DOHH2 (cell line): ENCODE measurements around the gene MED14.

Experiments
- H3F3A ChIP-seq: fragments of 200-600 bp; sonication (generic), shearing (Covaris generic); 2 replicates; pipeline ENCODE4 v1.6.0; 2016; ENCODE audit warnings: antibody characterized with exemption, mild to moderate bottlenecking; ENCODE audit not compliant: control insufficient read depth, insufficient read depth
- H3K27ac ChIP-seq: fragments of 200-600 bp; sonication (generic); 2 replicates; pipeline ENCODE4 v1.5.1; 2014; ENCODE audit warnings: low read depth, mild to moderate bottlenecking, low read length, moderate library complexity
- H3K27me3 ChIP-seq: fragments of 200-600 bp; sonication (generic); 2 replicates; pipeline ENCODE4 v1.6.1; 2014; ENCODE audit warnings: mild to moderate bottlenecking, low read length, mixed read lengths; ENCODE audit not compliant: control insufficient read depth
- H3K36me3 ChIP-seq: fragments of 200-600 bp; sonication (generic); 2 replicates; pipeline ENCODE4 v1.6.1; 2014; ENCODE audit warnings: mild to moderate bottlenecking, low read length, moderate library complexity, mixed read lengths; ENCODE audit not compliant: control insufficient read depth
- H3K4me1 ChIP-seq: fragments of 200-600 bp; sonication (generic); 2 replicates; pipeline ENCODE4 v1.6.1; 2014; ENCODE audit warnings: mild to moderate bottlenecking, low read length, mixed read lengths; ENCODE audit not compliant: control insufficient read depth
- H3K4me2 ChIP-seq: fragments of 200-600 bp; sonication (generic); 2 replicates; pipeline ENCODE4 v1.6.0; 2014; ENCODE audit warnings: mild to moderate bottlenecking, low read length, moderate library complexity
- H3K4me3 ChIP-seq: fragments of 200-600 bp; sonication (generic); 2 replicates; pipeline ENCODE4 v1.5.1; 2014; ENCODE audit warnings: mild to moderate bottlenecking, low read length, mixed read lengths
- H3K79me2 ChIP-seq: fragments of 200-600 bp; sonication (generic); 2 replicates; pipeline ENCODE4 v1.6.1; 2014; ENCODE audit warnings: mild to moderate bottlenecking, low read length, mixed read lengths; ENCODE audit not compliant: control insufficient read depth
- H3K9me2 ChIP-seq: fragments of 200-600 bp; sonication (generic); replicated peaks from 2 replicates; pipeline ENCODE4 v1.6.1; 2014; ENCODE audit warnings: mild to moderate bottlenecking, low read length, mixed read lengths; ENCODE audit not compliant: control insufficient read depth
- H3K9me3 ChIP-seq: fragments of 200-600 bp; sonication (generic); 2 replicates; pipeline ENCODE4 v1.6.1; 2014; ENCODE audit warnings: antibody characterized with exemption, low read length, mixed read lengths; ENCODE audit not compliant: control insufficient read depth, insufficient read depth
- H4K20me1 ChIP-seq: fragments of 200-600 bp; sonication (generic); 2 replicates; pipeline ENCODE4 v1.6.0; 2014; ENCODE audit warnings: low read depth, mild to moderate bottlenecking, antibody characterized with exemption, low read length, moderate library complexity; ENCODE audit not compliant: control insufficient read depth, insufficient read depth
- CTCF ChIP-seq: fragments of 200-600 bp; sonication (generic); IDR thresholded peaks from one replicate; pipeline ENCODE4 v1.5.1; 2014; ENCODE audit warnings: antibody characterized with exemption, mild to moderate bottlenecking, low read depth, low read length; ENCODE audit not compliant: poor library complexity, severe bottlenecking
- EZH2phosphoT487 ChIP-seq: fragments of 200-600 bp; sonication (generic); IDR thresholded peaks from 2 replicates; pipeline ENCODE4 v1.6.1; 2017; ENCODE audit warnings: borderline replicate concordance, mild to moderate bottlenecking, antibody characterized with exemption, low read length, moderate library complexity, mixed read lengths

MED14 gene

GRCh38 chrX:40773809-40774208 is 38.5 kb upstream of the MED14 start:
- Histone ChIP-seq H3K9me2 (no peaks in the 10 kb centered on the region), H3K4me2 (no peak overlapping the region)

GRCh38 chrX:40773188-40773587 is 37.8 kb upstream of the MED14 start:
- H3K27ac ChIP-seq: no peak overlapping the region
- H3K4me3 ChIP-seq: no peak overlapping the region
- H3K4me1 ChIP-seq: no peaks in the 10 kb centered on the region
- no peaks in the 10 kb centered on the region for H3F3A ChIP-seq
- no peaks in the 10 kb centered on the region for H3K9me3 ChIP-seq
- no peaks in the 10 kb centered on the region for H4K20me1 ChIP-seq
- H3K36me3 ChIP-seq: no peaks in the 10 kb centered on the region
- H3K27me3 ChIP-seq: no peaks in the 10 kb centered on the region
- H3K79me2 ChIP-seq: no peaks in the 10 kb centered on the region
- no peak overlapping the region for H3K4me2 ChIP-seq
- TF ChIP-seq EZH2phosphoT487: no peak
- no peak for TF ChIP-seq CTCF
- no peaks in the 10 kb centered on the region for H3K9me2 ChIP-seq

More at GRCh38 chrX:40773809-40774208, 38.5 kb upstream of the MED14 start:
- Histone ChIP-seq H3K36me3 (no peaks in the 10 kb centered on the region), H3F3A (no peaks in the 10 kb centered on the region), H3K27ac (no peak overlapping the region), H4K20me1 (no peaks in the 10 kb centered on the region), H3K27me3 (no peaks in the 10 kb centered on the region), H3K4me3 (no peak overlapping the region), H3K4me1 (no peaks in the 10 kb centered on the region), H3K79me2 (no peaks in the 10 kb centered on the region), H3K9me3 (no peaks in the 10 kb centered on the region)
- no peak for TF ChIP-seq EZH2phosphoT487
- no peak for TF ChIP-seq CTCF

GRCh38 chrX:40772290-40772689 is 36.9 kb upstream of the MED14 start:
- TF ChIP-seq EZH2phosphoT487: no peak
- TF ChIP-seq CTCF: no peak

GRCh38 chrX:40761762-40762161 is 26.4 kb upstream of the MED14 start:
- H4K20me1 ChIP-seq: no peaks in the 10 kb centered on the region
- TF ChIP-seq CTCF (no peak), EZH2phosphoT487 (no peak)
- no peak overlapping the region for H3K4me3 ChIP-seq
- no peaks in the 10 kb centered on the region for H3K27me3 ChIP-seq
- H3K36me3 ChIP-seq: no peaks in the 10 kb centered on the region
- no peaks in the 10 kb centered on the region for H3F3A ChIP-seq
- no peak overlapping the region for H3K4me2 ChIP-seq
- H3K79me2 ChIP-seq: no peaks in the 10 kb centered on the region
- H3K4me1 ChIP-seq: no peaks in the 10 kb centered on the region
- no peak overlapping the region for H3K27ac ChIP-seq
- no peaks in the 10 kb centered on the region for H3K9me3 ChIP-seq
- H3K9me2 ChIP-seq: no peaks in the 10 kb centered on the region

More at GRCh38 chrX:40772290-40772689, 36.9 kb upstream of the MED14 start:
- H3F3A ChIP-seq: no peaks in the 10 kb centered on the region
- H3K36me3 ChIP-seq: no peaks in the 10 kb centered on the region
- no peak overlapping the region for H3K27ac ChIP-seq
- no peaks in the 10 kb centered on the region for H4K20me1 ChIP-seq
- H3K27me3 ChIP-seq: no peaks in the 10 kb centered on the region
- H3K4me1 ChIP-seq: no peaks in the 10 kb centered on the region
- H3K9me2 ChIP-seq: no peaks in the 10 kb centered on the region
- no peaks in the 10 kb centered on the region for H3K9me3 ChIP-seq
- no peaks in the 10 kb centered on the region for H3K79me2 ChIP-seq
- H3K4me3 ChIP-seq: no peak overlapping the region
- no peak overlapping the region for H3K4me2 ChIP-seq
